ENCODE results near the gene ADH5. TPM values are rescaled to one million over a fixed set of nuclear protein-coding genes. Genes with fewer than 3 reads are reported as not detected.

ADH5 gene
- total and polyA plus RNA-seq, 5 experiments from 2014 or later, result 84.9 to 137 (median 125) TPM

DNA sequence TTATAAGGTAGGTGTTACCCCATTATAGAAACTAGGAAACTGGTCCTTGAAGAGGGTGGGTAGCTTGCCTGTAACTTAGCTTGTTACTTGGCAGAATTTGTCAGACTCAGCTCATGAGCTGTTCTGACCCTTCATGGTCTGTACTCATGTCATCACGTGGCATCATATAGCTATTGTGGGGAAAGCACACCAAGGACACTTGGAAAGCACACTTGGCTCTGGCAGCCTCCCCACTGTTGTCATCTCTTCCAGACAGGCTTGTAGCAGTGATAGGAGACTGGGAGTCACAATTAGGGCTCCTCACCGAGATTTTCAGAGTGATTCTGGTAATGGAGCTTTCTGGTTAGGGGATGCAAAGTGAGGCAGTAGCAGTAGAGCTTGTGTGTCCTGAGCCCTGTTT, 30.4 kb downstream of the ADH5 start:
- POLR2A ChIA-PET, result interaction anchor here (0.5 kb wide), 1 partner anchor 94 kb away, joined by 4 read pairs; no protein-coding TSS in a partner anchor
- no peak overlapping the region for H3K27ac Mint-ChIP-seq
- DNase-seq, result no peak

DNA sequence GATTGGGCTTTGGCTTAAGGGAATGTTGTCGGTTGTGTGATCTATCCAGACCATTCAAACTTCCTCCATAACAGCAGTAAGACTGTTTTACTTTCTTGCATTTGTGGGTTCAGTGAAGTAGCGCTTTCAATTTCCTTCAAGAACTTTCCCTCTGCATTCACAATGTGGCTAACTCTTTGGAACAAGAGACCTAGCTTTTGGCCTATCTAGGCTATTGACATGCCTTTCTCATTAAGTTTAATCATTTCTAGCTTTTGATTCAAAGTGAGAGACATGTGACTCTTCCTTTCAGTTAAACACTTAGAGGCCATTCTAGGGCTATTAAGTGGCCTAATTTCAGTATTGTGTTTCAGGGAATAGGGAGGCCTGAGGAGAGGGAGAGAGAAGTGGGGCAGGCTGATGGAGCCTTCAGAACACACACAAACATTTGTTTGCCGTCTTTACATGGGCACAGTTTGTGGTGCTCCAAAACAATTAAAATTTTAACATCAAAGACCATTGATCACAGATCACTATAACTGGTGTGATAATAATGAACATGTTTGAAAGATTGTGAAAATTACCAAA, 34.1 kb downstream of the ADH5 start:
- DNase-seq (no peak), ATAC-seq (no peak)
- Mint-ChIP-seq H3K4me1 (peaks cover 9 to 14% (median 10%) of the 10 kb centered on the region in 4 donors), H3K27me3 (no peaks in the 10 kb centered on the region), H3K9me3 (no peaks in the 10 kb centered on the region), H3K27ac (peak overlapping the region in 5 of 10 donors; percentile 3 to 74 (median 27)), H3K36me3 (peaks cover 0 to 64% (median 8%) of the 10 kb centered on the region in 3 donors), H3K4me3 (no peak overlapping the region)
- POLR2A ChIA-PET, result interaction anchor here (1.0 to 3.0 kb wide), 4 partner anchors 11 to 127 kb away, joined by 3 to 34 read pairs (median 4); partner anchors contain the start of gene METAP1

More for the DNA sequence above, 30.4 kb downstream of the ADH5 start:
- Mint-ChIP-seq H3K27me3 (no peaks in the 10 kb centered on the region), H3K4me1 (peaks cover 5 to 10% (median 9%) of the 10 kb centered on the region in 4 donors), H3K36me3 (peaks cover 0 to 68% (median 13%) of the 10 kb centered on the region in 3 donors), H3K4me3 (no peak overlapping the region), H3K9me3 (no peaks in the 10 kb centered on the region)
- ATAC-seq, result no peak

DNA sequence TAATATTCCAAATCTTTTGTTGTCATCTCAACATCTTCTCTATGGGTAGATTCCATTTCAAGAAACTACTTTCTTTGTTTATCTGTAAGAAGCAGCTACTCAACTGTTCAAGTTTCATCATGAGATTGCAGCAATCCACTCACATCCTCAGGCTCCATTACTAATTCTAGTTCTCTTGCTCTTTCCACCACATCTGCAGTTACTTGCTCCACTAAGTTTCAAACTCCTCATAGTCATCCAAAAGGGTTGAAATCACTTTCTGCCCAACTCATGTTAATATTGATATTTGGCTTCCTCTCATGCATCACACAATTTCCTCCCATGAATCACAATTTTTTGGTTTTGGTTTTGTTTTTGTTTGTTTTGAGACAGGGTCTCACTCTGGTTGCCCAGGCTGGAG, 35.7 kb downstream of the ADH5 start:
- peak overlapping the region in 7 of 10 donors; percentile 6 to 83 (median 45) for H3K27ac Mint-ChIP-seq
- POLR2A ChIA-PET, result interaction anchor here (1.8 kb wide), 1 partner anchor 58 kb away, joined by 6 read pairs; the partner anchor contains the start of gene METAP1
- no peaks in the 10 kb centered on the region for H3K9me3 Mint-ChIP-seq
- DNase-seq (no peak), ATAC-seq (no peak)
- H3K36me3 Mint-ChIP-seq, result peaks cover 0 to 66% (median 12%) of the 10 kb centered on the region in 3 donors
- H3K4me3 Mint-ChIP-seq, result no peak overlapping the region
- H3K4me1 Mint-ChIP-seq, result peaks cover 9 to 14% (median 10%) of the 10 kb centered on the region in 4 donors
- no peaks in the 10 kb centered on the region for H3K27me3 Mint-ChIP-seq

DNA sequence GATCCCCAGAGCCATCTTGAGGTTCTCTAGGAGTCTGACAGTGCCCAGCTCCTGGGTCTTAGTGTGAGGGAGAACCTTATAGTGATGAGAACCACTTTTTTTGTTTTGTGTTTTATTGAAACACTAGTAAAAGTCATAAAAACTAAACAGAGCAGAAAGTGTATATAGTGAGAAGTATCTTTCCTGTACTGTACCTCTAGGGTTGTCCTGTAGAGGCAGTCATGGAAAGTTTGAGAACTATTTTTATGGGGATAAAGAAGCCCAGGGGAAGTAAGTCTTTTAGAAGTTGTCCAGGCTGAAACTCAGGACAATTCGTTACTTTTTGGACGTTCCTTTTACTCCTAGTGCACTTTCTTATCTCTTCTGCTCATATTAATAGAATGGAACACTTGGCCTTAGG, 40.9 kb downstream of the ADH5 start:
- peaks cover 0 to 64% (median 13%) of the 10 kb centered on the region in 3 donors for H3K36me3 Mint-ChIP-seq
- peak overlapping the region in 6 of 10 donors; percentile 2 to 68 (median 22) for H3K27ac Mint-ChIP-seq
- H3K4me3 Mint-ChIP-seq, result no peak overlapping the region
- POLR2A ChIA-PET, result no interaction called here
- H3K4me1 Mint-ChIP-seq, result peaks cover 8 to 17% (median 13%) of the 10 kb centered on the region in 4 donors
- no peaks in the 10 kb centered on the region for H3K27me3 Mint-ChIP-seq
- DNase-seq (no peak), ATAC-seq (no peak)
- no peaks in the 10 kb centered on the region for H3K9me3 Mint-ChIP-seq

DNA sequence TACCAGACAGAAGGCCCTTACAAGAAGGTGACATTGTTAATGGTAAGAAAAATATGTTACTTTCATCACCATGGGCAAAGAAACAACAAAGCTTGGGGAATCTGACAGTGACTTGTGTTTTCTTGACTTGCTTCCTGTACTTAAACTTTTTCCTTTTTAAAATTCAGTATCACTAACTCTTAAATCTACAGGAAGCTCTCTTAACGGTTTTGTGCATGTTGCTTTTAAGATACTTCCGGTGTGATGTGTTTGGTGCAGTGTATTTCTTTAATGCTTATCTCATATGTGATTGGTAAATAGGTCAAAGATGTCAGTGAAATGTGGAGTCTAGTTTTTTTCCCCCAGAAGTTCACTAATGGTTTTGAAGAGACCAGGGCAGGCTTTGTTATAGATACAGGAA, 45.2 kb downstream of the ADH5 start:
- DNase-seq (peak in 4 of 10 donors; percentile 22 to 68 (median 52)), ATAC-seq (peak; percentile 92 to 97)
- H3K27me3 Mint-ChIP-seq, result no peaks in the 10 kb centered on the region
- H3K27ac Mint-ChIP-seq, result peak overlapping the region; percentile 77 to 93 (median 88)
- POLR2A ChIA-PET, result interaction anchor here (0.5 to 1.6 kb wide), 6 partner anchors 11 to 900 kb away, joined by 3 to 22 read pairs (median 3); partner anchors contain the start of genes ADH5, EIF4E, METAP1 and STPG2
- H3K9me3 Mint-ChIP-seq, result peaks cover 0 to 6% (median under 1%) of the 10 kb centered on the region in 9 donors
- H3K4me1 Mint-ChIP-seq, result peaks cover 6 to 23% (median 18%) of the 10 kb centered on the region in 4 donors
- peaks cover 5 to 41% (median 18%) of the 10 kb centered on the region in 3 donors for H3K36me3 Mint-ChIP-seq
- H3K4me3 Mint-ChIP-seq, result peak overlapping the region; percentile 2 to 78 (median 57)

DNA sequence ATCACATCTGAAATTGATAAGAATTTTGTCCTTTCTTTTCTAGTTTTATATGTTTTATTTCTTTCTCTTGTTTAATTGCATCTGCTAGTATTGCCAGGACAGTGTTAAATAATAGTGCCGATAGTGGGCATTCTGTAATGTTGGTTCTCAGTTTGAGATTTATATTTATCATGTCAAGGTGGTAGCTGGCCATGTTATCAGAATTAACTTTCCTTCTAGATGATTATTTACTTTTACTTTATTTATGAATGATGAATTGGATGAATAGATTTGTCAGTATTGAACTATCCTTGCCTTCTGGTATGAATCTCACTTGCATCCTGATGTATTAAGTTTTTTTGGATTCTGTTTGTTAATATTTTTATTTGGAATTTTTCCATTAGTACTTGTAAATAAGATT, 50.4 kb downstream of the ADH5 start:
- no peak for ATAC-seq
- no peak overlapping the region for H3K27ac Mint-ChIP-seq
- POLR2A ChIA-PET, result no interaction called here
- DNase-seq, result no peak
- no peak overlapping the region for H3K4me3 Mint-ChIP-seq
- H3K27me3 Mint-ChIP-seq, result no peaks in the 10 kb centered on the region
- H3K4me1 Mint-ChIP-seq, result peaks cover 1 to 20% (median 12%) of the 10 kb centered on the region in 4 donors
- H3K36me3 Mint-ChIP-seq, result peaks cover 16 to 50% (median 47%) of the 10 kb centered on the region in 3 donors
- peaks cover 0 to 20% (median 8%) of the 10 kb centered on the region in 9 donors for H3K9me3 Mint-ChIP-seq

DNA sequence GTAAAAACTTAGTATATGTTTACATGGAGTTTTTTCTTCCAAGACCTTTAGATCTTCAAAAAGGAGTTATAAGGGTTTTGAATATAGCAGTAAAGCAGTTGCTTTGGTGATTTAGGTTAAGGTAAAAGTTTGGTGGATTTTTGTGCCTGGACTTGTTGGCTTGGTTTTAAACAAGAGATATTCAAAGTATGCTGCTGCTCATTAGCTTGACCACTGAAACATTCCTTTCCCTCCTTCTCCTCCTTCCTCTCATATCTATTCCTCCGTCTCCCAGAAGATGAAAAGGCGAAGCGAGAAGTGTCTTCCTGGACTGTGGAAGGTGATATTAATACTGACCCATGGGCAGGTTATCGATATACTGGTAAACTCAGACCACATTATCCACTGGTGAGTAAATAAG, 54.6 kb downstream of the ADH5 start:
- ATAC-seq, result no peak
- Mint-ChIP-seq H3K36me3 (peaks cover 16 to 64% (median 51%) of the 10 kb centered on the region in 3 donors), H3K27ac (peak overlapping the region in 1 of 10 donors; percentile 18), H3K4me1 (peaks cover 13 to 29% (median 26%) of the 10 kb centered on the region in 4 donors), H3K9me3 (peaks cover 0 to 20% (median 8%) of the 10 kb centered on the region in 9 donors), H3K4me3 (no peak overlapping the region), H3K27me3 (no peaks in the 10 kb centered on the region)
- POLR2A ChIA-PET, result no interaction called here
- DNase-seq, result no peak

DNA sequence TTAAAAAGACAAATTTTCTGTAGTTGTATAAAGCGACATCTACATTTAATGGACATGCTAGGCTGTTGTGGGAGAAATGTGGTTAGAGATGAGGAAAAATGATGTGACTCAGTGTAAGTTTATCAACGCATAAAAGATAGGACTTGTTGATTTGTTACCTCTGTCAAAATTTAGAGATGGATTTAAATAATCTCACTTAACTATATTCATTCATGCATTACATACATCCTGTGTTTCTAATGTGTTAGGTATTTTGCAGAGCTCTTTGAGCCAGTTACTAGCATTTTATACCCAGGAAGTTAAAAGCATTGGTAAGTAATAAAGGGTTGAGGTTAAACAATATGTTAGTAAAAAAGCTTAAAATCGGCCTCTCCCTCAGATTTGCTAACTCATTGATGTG, 58.7 kb downstream of the ADH5 start:
- ATAC-seq, result no peak
- H3K36me3 Mint-ChIP-seq, result peaks cover 5 to 40% (median 19%) of the 10 kb centered on the region in 3 donors
- no peaks in the 10 kb centered on the region for H3K27me3 Mint-ChIP-seq
- H3K9me3 Mint-ChIP-seq, result no peaks in the 10 kb centered on the region
- DNase-seq, result no peak
- H3K27ac Mint-ChIP-seq, result peak overlapping the region in 7 of 10 donors; percentile 3 to 72 (median 55)
- POLR2A ChIA-PET, result interaction anchor here (0.9 kb wide), 1 partner anchor 35 kb away, joined by 5 read pairs; the partner anchor contains the start of gene METAP1
- peaks cover 24 to 63% (median 58%) of the 10 kb centered on the region in 4 donors for H3K4me1 Mint-ChIP-seq
- H3K4me3 Mint-ChIP-seq, result peak overlapping the region in 1 of 10 donors; percentile 29

DNA sequence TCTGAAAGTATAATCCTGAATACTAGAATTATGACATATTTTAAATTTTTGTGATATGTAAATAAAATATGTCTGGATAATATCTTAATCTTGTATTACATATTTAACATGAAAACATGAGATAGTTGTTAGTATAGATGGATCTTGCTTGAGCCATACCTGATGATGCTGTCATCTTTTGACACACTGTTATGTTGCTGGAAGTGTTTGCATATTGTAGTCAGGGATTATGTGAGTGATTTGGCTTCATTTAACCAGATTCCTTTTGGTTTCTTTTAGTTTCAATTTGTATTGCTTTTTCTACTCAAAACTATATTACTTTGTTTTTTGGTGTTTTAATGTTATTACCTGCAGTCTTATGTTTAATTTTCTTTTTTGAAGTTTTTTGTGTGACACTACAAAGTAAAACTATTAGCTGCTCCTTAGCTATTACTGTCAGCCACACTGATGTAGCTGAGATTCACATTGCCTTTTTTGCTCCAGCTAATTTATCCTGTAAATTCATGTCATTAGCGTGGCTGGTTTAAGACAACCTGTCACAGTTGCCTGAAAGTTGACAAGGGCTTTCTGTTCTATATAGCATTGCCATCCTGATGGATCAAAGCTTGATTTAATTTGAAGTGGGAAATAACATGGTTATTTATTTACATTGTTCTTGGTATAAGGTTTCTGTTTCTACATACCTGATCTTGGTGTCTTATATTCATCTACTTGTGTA, 59.4 kb downstream of the ADH5 start:
- Mint-ChIP-seq H3K9me3 (no peaks in the 10 kb centered on the region), H3K27ac (peak overlapping the region in 8 of 10 donors; percentile 3 to 72 (median 54)), H3K36me3 (peaks cover 3 to 36% (median 17%) of the 10 kb centered on the region in 3 donors), H3K4me1 (peaks cover 29 to 66% (median 64%) of the 10 kb centered on the region in 4 donors), H3K4me3 (peak overlapping the region in 3 of 10 donors; percentile 5 to 46 (median 29)), H3K27me3 (no peaks in the 10 kb centered on the region)
- POLR2A ChIA-PET, result interaction anchor here (0.9 kb wide), 1 partner anchor 34 kb away, joined by 5 read pairs; the partner anchor contains the start of gene METAP1
- DNase-seq (no peak), ATAC-seq (no peak)

DNA sequence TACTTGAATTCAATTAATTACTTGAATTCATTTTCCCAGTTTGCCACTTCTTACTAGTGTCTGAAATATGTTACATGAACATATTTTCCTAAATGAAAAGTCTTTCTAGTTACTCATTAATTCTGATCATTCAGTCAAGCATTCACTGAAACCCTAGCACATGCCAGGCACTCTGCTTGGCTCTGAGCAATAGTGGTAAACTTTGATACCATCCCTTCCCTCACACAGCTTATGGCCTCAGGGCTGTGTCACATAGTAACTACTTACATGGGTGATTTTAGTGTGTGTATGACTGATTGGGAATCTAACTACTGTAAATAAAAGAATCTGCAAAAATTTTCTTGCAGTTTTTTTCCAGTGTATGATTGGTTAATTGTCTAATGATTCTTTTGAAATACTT, 60.4 kb downstream of the ADH5 start:
- POLR2A ChIA-PET, result no interaction called here
- no peak overlapping the region for H3K4me3 Mint-ChIP-seq
- H3K27me3 Mint-ChIP-seq, result no peaks in the 10 kb centered on the region
- peak overlapping the region in 2 of 10 donors; percentile 18 to 31 for H3K27ac Mint-ChIP-seq
- peaks cover 0 to 28% (median 15%) of the 10 kb centered on the region in 3 donors for H3K36me3 Mint-ChIP-seq
- H3K4me1 Mint-ChIP-seq, result peaks cover 36 to 74% (median 70%) of the 10 kb centered on the region in 4 donors
- no peaks in the 10 kb centered on the region for H3K9me3 Mint-ChIP-seq
- ATAC-seq, result no peak
- DNase-seq, result no peak

DNA sequence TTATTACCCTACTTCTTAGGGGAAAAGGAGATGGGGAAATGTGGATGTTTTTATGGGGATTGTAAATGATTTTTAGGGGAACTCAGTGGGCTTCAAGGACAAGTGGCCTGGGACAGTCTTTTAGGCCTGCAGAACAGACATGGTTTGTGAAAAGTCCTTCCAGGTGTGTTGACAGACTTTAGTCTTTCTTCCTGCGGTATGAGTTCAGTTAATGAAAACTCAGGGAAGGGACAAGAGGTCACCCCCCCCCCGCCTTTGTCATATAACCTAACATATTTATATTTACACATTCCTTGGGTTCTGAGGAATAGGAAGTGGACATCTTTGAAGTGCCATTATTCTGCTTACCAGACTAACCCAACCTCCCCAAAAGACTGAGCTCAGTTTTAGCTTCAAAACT, 61.3 kb downstream of the ADH5 start:
- DNase-seq (no peak), ATAC-seq (no peak)
- peaks cover 0 to 2% (median 0%) of the 10 kb centered on the region in 9 donors for H3K9me3 Mint-ChIP-seq
- no peaks in the 10 kb centered on the region for H3K27me3 Mint-ChIP-seq
- POLR2A ChIA-PET, result no interaction called here
- peaks cover 0 to 30% (median 18%) of the 10 kb centered on the region in 3 donors for H3K36me3 Mint-ChIP-seq
- H3K27ac Mint-ChIP-seq, result peak overlapping the region in 4 of 10 donors; percentile 18 to 31 (median 26)
- no peak overlapping the region for H3K4me3 Mint-ChIP-seq
- peaks cover 38 to 80% (median 76%) of the 10 kb centered on the region in 4 donors for H3K4me1 Mint-ChIP-seq

DNA sequence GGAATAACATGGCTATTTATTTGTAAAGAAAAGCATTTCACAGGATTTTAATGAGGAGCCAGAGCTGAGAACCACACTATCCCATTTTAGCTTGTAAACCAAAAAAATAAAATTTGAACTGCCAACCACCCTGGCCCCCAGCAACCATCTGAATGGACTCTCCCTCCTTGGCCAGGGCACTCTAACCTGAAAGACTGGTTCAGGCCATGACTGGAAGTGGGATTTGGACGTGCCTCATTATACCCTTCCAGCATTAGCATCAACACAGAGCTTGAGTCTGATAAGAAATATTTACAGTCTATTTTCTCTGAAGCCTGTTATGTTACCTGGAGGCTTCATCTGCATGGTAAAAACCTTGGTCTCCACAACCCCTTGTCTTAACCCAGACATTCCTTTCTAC, 63.1 kb downstream of the ADH5 start:
- peak overlapping the region in 6 of 10 donors; percentile 0 to 89 (median 24) for H3K27ac Mint-ChIP-seq
- ATAC-seq (no peak), DNase-seq (no peak)
- H3K4me3 Mint-ChIP-seq, result no peak overlapping the region
- peaks cover 38 to 87% (median 77%) of the 10 kb centered on the region in 4 donors for H3K4me1 Mint-ChIP-seq
- H3K9me3 Mint-ChIP-seq, result peaks cover 0 to 16% (median 10%) of the 10 kb centered on the region in 9 donors
- POLR2A ChIA-PET, result interaction anchor here (1.2 kb wide), 1 partner anchor 30 kb away, joined by 4 read pairs; the partner anchor contains the start of gene METAP1
- no peaks in the 10 kb centered on the region for H3K27me3 Mint-ChIP-seq
- peaks cover 12 to 29% (median 23%) of the 10 kb centered on the region in 3 donors for H3K36me3 Mint-ChIP-seq

Measured in naive thymus-derived CD8-positive, alpha-beta T cell (primary cell).